Muscle of arm (tissue), 12 donors: ENCODE data around the gene SLC22A3. TPM values are rescaled to one million over a fixed set of nuclear protein-coding genes. Genes with fewer than 3 reads are reported as not detected.
"Not testable (repeated sequence)": the region's sequence is repeated elsewhere in the genome, so short reads cannot be mapped to it uniquely, and the experiment has no call there.

ENCODE experiments used
- DNase-seq: peaks from one replicate; pipeline ENCODE4 v3.0.0-alpha.2; 2013
- polyA plus RNA-seq, 12 donors: library from polyadenylated mRNA; unstranded; fragments of 120-200 nt; gene quantifications; one replicate each; pipeline ENCODE4 v1.2.1, GENCODE V29; 2013; ENCODE audit not compliant: insufficient read length in 12 of 12

SLC22A3 gene
- polyA plus RNA-seq, 12 donors, result 6.2 to 14.0 (median 11.3) TPM; not detected in 1

DNA sequence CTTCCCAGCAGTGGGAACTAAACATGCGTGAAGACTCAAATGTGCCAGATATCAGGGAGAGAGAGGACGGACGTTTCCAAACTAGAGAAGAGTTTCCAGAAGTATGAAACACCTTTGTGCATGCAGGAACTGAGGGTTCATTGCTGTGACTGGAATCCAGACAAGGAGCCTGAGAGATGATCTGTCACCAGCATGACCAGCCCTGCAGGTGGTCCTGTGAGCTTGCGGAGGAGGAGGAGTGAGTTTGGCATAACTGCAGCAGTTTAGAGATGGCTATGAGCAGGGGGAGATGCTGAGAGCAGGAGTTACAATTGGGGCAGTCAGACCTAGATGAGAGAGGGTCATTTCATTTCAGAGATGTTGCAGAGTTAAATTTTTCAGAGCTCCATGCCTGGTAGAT, 89.6 kb downstream of the SLC22A3 start:
- no peak for DNase-seq

DNA sequence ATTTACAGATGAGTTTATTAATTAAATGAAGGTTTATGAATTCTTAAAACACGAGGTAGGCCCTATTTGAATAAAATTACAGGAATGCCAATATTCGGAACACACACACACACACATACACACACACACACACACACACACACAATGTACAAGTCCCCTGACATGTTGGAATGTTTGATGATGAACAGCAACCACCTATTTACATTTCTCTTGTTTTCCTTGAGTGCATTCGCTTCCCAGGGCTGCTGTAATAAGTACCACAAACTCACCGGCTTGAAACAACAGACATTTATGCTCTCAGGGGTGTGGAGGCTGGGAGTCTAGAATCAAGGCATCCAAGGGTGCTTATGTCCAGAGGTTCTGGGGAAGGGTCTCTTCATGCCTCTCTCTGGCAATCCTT, 90.3 kb downstream of the SLC22A3 start:
- no peak for DNase-seq

DNA sequence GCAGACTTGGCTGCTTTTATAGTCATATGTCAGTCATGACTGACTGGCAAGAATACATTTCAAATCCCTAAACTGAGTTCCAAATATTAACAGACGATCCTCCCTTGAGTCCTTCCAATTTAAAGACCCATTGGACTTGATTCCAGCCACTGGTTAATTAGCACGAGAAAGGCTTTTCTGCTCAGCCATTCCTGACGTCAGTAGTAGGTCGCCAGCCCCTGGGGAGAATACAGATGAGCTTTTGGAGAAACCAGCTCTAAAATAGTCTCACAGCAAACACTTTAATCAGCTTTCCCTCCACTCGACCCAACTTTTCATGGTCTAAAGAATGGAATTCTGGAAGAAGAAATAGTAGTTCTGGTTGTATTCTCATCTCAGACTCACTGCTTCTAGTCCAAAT, 91.6 kb downstream of the SLC22A3 start:
- DNase-seq, result no peak

DNA sequence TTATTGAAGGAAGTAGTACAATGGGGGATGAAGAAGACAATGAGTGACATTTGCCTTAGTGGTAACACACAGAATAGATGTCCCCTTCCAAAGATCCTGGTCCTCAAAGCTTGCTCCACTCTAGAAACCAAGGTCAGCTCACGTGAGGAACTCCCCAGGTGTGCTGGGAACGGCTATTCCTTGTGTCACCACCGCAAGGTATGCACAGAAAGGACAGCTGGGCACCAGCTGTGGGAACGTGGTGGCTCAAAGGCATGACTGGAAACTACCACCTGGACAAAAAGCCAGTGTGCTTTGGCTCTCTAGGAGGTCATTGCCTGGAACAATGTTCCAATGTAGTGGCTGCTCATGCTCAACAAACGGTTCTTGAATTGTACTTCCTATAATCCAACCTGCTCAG, 94.0 kb downstream of the SLC22A3 start:
- no peak for DNase-seq

DNA sequence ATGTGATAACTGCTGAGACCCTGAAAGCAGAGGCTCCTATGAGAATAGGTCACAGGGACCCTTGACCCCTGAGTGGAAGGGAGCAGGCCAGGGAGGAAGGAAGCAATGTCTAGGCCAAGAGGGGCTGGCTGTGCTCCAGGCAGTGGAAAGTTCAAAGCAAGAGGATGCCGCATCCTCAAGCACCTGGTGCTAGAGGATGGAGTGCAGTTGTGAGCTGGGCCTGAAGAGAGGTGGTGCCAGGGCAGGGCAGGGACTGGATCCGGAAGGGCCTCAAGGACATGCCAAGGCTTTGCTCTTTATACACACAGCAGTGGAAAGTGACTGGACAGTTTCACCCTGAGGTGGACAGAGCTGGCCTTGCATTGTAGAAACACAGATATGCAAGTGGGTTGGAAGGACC, 97.0 kb downstream of the SLC22A3 start:
- no peak for DNase-seq

DNA sequence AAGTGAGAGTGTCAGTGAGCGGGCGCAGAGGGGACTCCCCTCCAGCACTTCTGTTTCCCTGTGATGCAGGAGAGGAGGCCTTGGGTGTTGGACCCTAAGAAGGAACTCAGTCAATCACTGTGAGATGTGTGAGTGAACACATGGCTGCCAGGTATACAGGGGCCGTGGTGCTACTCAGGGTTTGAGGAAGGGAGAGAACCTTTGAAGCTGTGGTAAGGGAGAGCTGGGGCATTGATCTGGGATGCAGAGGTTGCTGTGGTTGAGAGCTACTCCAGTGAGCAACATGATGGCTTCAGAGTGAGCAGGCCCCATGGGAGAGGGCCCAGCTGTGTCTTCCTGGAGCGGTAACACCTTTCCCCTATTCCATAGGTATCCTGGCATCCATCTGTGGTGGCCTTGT, 99.2 kb downstream of the SLC22A3 start:
- DNase-seq, result no peak

DNA sequence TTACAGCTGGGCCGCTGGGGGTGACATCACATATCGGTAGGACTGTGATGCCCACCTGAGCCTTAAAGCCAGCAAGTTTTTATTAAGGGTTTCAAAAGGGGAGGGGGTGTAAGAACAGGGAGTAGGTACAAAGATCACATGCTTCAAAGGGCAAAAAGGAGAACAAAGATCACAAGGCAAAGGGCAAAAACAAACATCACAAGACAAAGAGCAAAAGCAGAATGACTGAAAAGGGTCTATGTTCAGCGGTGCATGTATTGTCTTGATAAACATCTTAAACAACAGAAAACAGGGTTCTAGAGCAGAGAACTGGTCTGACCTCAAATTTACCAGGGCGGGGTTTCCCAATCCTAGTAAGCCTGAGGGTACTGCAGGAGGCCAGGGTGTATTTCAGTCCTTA, 101.6 kb downstream of the SLC22A3 start:
- DNase-seq, result not testable (repeated sequence)

DNA sequence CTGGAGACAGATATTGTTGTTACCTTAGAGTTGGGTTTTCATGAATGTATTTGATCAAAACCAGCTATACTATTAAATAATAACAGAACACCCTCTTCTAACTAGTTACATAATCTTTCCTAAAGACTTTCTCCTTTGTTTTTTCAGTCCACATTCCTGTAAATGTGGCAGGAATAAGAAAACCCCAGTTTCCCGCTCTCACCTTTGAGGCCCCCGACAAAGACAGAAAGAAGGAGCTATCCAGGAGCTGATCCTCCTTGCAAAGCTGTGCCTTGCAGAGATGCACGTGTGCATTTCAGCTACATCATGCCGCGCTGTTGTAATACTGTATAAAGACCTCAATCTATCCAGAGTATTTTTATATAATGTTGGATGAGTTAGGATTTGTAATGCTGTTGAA, 102.7 kb downstream of the SLC22A3 start:
- DNase-seq, result no peak

DNA sequence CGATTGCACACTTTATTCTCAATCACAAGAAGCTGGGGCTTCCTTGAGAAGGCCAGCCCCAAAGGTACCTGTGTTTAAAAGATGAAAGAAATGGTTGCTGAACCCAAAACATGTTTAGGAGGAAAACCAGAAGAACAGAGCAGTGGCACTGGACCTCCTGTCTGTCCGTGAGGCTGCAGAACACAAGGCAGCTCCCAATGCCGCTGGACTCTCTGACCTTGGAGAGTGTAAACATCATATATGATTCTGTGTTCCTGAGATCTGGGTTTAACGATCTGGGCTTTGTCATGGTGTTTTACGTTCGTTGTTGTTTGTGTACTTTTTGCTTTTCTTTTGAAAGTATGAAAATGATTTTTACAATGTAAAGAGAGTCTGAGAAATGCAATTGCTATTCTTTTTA, 106.1 kb downstream of the SLC22A3 start:
- DNase-seq, result no peak

DNA sequence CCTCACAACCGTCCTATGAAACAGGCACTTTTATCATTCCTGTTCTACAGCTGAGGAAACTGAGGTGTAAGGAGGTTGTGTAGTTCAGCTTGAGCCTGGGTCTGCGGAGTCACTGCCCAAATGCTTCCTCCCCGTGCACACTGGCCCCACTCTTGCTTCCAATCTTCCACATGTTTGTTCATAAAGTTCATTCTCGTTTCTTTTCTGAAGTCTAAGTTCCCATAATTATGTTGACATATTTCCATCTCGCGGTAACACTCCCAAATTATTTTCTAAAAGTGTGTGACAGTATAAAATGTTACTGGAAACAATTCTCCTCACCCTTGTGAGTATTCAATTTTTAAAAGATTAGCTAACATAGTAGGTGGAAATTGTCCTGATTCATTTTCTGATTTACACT, 106.9 kb downstream of the SLC22A3 start:
- no peak for DNase-seq

DNA sequence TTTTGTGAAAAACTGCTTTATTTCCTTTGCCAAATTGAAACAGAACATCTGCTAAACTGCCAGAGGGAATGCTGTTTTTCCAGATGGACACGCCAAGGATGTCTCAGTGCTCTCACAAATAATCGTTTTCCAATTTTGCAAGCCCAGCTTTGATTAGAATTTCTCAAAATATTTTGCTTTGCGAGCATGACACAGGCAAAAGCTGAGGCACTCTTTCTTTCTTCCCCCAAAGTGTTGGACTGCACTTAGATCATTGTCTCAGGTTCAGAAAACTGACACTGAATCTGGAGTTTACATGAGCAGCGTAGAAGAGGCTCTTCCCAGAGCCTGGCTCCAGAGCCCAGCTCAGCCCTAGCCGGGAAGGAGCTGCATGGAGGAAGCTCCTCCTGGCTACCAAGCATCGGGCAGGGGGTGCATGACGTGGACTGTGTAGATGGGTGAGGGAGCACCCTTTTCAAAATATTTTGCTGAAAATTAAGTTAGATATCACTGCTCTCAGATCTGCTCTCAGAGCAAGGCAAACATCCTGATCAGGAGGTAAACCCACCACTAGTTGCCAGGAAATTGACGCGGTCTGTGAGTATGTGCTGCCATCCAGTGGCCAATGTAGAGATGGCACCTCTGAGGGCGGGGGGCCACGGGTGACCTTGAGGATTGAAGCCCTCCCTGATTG, 107.5 kb downstream of the SLC22A3 start:
- peak; percentile 88 for DNase-seq

DNA sequence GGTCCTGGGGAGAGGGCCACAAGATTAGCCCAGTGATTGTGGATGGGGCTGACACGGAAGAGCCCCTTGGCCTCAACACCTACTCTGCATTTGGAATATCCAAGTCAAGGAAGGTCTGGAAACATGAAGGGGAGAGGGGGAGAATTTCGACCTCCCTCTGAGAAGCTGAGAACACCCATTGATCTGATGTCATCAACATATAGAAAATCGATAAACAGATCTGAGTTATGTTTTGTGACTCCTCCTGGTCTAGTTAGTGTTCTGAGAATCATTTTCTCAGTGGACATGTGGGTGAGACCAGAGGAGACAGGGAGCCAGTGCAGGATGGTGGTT, 108.0 kb downstream of the SLC22A3 start:
- no peak for DNase-seq

DNA sequence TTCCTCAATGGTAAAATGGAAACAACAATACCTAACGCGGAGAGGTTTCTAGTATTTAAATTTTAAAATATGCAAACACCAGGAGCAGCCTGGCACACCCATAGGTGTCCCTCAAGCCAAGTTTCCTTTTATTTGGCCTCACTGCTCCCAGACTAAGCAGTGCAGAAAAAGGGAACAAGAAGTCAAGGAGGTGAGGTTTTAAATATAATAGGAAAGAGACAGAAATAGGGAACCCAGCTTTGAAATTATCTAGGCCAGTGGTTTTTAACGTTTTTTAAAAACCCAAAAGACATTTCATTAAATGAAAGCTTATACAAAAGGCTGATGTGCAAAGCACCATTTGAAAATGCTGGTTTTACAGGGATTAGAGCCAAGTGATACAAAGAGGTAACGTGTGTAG, 109.6 kb downstream of the SLC22A3 start:
- DNase-seq, result no peak

DNA sequence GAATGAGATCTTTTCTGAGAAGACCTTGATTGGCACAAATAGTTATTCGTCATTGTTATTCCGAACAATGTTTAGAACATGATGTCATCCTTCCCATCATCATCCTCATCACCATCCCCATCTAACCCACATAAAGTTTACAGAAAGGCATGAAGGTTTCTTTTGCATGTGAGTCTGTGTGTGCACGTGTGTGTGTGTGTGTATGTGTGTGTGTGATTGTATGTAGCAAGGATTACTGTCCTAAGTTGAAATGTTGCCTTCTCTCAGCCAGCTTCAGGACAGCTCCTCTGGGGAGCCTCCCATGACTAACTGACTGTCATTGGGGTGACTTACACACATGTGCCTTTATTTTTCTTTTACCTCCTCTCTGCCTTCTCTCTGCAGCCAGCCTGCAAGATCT, 113.5 kb downstream of the SLC22A3 start:
- DNase-seq, result no peak

DNA sequence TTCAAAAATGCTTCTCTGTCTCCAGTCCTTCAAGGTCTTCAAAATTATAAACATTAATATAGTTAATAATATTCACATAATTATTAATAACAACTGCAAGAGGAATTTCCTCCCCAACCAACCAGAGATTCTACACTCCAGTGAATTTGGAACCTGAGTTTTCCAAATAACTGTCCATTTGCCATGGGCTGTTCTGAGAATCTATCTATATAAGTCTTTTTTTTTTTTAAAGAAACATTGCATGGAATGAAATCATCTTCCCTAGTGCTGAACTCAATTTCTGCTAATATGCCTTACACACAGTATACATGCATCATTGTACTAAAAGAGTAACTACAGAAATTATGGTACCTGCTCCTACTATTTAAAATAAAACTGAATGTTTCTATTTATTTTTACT, 113.9 kb downstream of the SLC22A3 start:
- DNase-seq, result no peak

DNA sequence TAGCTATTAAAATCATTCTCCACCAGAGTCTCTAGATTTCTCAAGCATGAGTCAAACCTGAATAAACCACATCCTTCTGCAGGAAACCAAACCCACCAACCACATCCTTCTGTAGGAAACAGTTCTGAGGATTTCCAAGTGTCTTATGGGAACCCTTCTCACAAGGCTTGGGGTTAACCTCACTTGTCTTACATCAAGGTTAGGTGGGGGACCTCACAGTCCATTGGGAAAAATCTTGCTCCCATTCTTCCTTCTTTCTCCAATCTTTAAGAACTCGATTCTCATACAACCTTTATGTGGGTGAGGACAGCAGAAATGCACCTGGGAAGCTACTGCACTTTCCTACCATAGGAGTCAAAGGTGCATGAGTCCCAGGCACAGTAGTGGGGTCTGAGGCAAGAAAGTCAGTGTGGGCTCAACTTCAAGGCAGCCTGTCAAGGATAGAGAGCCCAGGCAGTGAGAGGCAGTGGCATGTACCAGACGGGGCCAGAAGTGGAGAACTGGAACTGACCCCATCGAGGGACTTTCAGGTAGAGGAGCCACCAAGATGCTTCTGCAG, 114.5 kb downstream of the SLC22A3 start:
- no peak for DNase-seq

DNA sequence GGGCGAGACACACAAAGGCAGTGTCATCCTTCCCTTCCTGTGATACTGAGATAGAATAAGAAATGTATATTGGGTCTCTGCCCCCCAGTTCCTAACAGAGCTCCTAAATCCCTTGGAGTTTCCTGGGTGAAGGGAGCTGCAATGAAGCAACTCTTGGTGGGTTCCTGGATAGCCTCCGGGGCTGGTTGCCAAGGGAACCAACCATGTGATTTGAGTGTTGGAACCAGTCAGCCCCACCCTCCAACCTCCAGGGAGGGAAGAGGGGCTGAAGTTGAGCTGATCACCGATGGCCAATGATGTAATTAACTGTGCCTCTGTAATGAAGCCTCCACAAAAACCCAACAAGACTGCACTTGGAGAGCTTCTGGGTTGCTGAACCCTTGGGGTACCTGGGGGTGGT, 116.6 kb downstream of the SLC22A3 start:
- no peak for DNase-seq

DNA sequence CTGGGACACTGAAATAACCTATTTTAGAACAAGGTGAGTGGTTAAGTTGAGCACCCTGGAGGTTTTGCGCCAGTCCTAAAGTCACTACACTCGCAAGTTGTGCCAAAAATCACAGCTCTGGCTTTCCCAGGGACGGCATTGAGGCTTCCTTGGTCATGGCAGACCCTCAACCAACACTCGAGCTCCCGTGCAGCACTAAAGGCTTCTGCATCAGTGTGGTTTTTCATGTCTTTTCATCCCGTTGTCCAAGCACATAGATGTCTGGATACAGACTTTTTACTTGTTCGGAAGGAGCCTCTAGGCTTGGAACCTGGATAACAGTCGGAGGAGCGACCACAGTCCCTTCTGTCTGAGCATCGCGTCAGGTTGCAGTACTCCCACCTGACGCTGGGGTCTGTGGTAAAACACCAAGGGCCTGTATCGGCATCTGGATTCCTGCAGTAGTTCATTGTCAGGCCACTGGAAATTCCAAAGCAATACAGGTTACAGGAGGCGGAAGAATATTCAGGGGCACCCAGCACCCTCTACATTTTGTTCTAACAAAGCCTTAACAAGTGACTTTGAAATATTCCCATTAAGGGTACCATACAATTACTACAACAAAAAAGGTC, 119.2 kb downstream of the SLC22A3 start:
- not testable (repeated sequence) for DNase-seq

DNA sequence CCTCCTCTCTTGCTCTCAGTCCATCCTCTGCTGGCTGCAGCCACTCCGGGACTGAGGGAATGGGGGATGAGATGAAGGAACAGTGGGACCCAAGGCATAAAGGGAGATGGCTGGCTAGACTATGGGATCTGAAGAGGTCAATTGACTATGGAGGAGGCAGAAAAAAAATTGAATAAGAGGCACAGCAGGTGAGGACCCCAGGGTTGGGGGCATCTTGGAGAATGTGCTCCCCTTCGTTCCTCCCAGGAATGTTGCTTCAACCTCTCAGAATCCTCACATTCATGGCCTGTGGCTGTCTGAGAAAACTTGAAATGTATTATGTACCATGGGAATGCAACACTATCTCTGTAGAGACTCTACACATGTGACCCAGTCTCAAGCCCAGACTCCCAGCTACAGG, 121.0 kb downstream of the SLC22A3 start:
- no peak for DNase-seq

DNA sequence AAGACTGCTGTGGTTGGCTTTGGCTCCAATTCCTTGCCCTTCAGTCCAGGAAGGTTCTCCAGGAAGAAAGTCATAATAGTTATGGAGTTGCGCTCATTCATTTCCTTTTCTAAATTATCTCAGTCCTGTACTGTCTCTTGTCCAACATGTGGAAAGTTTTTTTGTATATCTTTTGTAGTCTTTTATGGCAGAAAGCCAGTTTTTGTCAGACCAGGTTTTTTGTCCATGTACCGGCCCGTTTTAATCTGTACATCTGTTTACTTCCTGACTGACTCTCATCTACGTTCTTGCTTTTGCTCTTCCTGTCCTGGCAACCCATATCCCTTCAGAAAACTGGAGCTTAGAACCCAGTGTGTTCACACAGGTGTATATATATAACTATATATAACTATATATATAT, 127.9 kb downstream of the SLC22A3 start:
- not testable (repeated sequence) for DNase-seq

DNA sequence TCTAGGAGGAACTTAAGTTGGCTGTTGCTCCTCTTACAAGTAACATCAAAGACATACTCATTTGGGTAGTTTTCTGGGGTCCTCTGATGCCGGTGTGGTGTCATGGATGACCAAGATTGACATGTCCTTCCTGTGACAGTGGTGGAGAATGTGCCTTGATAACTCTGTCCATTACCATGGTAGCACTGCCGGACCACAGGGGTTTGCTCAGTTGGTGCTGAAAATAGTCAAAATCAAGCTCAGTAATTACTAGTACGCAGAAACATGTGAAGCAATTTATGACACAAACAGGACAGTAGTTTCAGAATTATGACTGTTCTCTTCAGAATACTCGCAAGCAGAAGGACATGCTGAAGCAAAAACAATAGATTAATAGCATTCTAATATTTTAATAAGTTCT, 128.9 kb downstream of the SLC22A3 start:
- not testable (repeated sequence) for DNase-seq

DNA sequence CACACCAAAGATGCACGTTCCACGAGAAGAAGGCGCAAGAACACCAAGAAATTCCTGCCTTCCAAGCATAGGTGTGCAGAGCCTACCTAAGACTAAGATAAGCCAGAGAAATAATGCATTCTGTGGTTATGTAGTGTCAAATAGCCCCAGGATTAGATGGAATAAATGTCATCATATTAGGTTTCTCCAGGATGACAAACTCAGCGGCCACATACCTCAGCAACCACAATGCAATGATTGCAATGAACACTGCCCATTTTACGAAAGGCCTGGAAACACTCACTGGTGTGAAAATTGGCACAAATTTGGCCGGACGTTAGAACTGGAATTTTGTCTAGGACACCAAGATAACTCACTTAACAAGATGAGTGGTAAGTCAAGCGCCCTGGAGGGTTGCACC, 129.7 kb downstream of the SLC22A3 start:
- DNase-seq, result no peak

DNA sequence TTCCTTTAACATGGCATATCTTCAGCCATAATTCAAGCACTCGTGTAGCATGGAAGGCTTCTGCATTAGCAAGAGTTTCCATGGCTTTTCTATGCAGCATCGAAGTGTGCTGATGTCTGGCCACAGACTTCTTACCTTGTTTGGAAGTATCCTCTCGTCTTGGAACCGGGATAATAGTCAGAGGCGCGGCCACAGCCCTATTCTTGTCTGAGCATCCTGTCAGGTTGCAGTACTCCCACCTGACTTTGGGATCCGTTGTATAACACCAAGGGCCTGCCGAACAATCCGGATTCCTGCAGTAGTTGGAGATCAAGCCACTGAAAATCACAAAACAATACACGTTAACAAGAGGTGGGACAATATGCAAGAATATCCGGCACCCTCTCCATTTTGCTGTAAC, 138.9 kb downstream of the SLC22A3 start:
- DNase-seq, result no peak

DNA sequence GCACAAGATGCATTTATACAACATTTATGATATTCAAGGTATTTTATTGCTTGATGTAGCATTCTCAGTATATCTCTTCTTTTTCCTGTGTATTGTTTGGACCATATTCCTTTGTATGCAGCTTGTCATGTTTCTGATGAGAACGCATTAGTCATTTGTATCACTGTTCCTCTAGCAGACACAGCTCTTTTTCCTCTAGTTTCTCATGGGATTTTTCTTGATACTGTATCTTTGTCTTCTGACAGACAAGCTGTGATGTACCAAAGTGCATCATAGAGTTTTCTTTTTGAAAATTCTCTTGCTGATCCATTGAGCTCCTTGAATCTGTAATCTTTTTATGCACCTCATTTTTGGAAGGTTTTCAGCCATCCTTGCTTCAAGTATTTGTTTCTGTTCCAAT, 140.9 kb downstream of the SLC22A3 start:
- no peak for DNase-seq
